ENCODE results near the gene XRCC2. TPM values are rescaled to one million over a fixed set of nuclear protein-coding genes. Genes with fewer than 3 reads are reported as not detected.
"Not testable (repeated sequence)": the region's sequence is repeated elsewhere in the genome, so short reads cannot be mapped to it uniquely, and the experiment has no call there.

The XRCC2 gene
- polyA plus RNA-seq (ENCODE audit: insufficient read length in 10 of 10): 1 to 10 TPM; 2.5 to 5.8 (median 3.9) TPM
- long read RNA-seq, donor 1: 0 reads
- long read RNA-seq, donor 2: 0 reads
- long read RNA-seq, donor 3: 0 reads
- long read RNA-seq, donor 4: 0 reads
- long read RNA-seq, donor 5, partial matches to known transcripts: 0 of 2 reads
- long read RNA-seq, donor 5, other reads (novel, unspliced or antisense): 0 of 2 reads
- long read RNA-seq, donor 6: 0 reads
- long read RNA-seq, donor 7: 0 reads
- long read RNA-seq, donor 8, partial matches to known transcripts: 0 of 1 reads
- long read RNA-seq, donor 8, other reads (novel, unspliced or antisense): 0 of 1 reads
- long read RNA-seq, donor 9: 0 reads

DNA sequence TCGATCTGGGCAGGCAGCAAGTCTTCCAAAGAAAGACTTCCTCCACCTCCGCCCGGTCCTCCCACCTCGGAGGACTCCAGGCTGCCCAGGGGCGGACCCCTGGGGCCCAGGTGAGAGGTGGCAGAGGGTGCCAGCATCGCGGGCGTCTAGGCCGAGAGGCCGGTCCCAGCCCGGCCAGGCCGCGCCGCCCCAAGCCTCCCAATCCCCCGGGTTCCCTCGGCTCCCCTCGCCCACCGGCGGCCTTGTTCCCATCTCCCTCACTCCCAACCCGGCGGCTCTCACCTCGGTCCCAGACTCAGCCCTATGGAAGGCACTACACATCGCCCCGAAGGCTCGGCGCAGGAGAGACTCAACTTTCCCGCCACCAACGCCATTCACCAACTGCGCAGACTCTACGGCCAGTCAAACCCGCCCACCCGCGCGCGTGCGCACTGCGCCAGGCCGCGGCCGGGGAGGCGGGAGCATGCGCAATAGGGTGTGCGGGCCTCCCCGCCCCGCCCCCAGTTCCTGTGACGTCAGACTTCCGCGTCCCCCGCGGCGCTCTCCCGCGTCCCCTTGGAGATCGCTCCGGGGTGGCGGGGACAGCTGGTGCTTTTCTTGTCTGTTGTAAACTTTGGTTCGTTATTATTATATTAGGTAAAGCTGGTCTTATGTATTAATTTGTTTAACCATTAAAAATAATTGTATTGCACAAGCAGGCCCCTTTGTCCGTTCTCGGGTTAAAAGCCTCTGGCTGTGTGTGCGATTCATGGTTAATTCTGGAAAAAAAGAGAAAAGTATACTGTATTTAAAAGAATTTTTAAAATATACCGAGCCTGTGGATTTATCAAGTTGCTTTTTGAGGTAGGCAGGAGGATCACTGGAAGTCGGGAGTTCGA is at the start of gene XRCC2:
Gene XRCC2, minus strand, starts transcription at position 383 of the 878 bp plus-strand sequence. Its CDS starts 62 bp downstream, at position 321.
- peak; percentile 93 to 97 (median 96) for DNase-seq

DNA sequence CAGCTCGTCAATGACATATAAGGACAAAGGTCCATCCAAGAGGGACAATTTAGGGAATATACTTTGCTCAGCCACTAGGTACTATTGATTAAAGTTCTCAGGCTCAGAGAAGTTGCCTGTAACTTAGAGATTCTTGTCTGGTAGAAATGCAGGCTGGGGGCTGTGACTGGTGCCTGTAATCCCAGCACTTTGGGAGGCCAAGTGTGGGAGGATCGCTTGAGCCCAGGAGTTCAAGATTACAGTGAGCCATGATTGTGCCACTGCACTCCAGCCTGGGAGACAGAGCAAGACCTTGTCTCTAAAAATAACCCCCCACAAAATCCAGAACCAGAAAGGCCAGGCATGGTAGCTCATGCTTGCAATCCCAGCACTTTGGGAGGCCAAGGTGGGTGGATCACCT is 47.4 kb upstream of the XRCC2 start:
- DNase-seq: no peak

DNA sequence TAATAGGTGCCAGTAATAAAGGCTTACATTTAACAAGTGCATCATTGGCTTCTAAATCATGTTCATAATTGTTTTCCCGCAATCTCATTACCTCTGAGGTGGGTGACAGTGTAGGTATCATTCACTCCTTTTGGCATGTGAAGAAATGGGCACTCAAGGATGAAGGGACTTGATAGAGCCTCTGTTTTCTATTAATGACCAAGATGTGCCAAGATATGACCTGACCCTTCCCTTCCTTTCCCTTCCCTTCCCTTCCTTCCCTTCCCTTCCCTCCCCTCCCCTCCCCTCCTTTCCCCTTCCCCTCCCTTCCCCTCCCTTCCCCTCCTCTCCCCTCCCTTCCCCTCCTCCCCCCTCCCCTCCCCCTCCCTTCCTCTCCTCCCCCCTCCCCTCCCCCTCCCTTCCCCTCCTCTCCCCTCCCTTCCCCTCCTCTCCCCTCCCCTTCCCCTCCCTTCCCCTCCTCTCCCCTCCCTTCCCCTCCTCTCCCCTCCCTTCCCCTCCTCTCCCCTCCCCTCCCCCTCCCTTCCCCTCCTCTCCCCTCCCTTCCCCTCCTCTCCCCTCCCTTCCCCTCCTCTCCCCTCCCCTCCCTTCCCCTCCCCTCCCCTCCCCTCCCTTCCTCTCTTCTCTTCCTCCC is 36.6 kb upstream of the XRCC2 start:
- not testable (repeated sequence) for DNase-seq

DNA sequence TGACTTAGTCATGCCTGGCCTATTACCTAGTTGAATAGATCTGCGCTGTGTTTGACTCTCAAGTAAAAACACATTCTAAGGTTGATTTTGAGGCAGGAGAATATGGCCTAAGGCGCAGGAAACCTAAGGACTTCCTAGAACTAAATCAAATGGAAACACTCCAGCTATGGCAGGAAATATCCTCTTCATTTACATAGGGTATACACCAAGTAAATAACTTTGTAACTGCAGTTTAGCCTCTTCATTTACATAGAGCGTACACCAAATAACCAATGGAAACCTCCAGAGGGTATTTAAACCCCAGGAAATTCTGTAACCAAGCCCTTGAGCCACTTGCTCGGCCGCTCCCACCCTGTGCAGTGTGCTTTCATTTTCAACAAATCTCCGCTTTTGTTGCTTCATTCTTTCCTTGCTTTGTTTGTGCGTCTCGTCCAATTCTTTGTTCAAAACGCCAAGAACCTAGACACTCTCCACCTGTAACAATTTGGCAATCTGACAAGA is 35.6 kb upstream of the XRCC2 start:
- DNase-seq: no peak

DNA sequence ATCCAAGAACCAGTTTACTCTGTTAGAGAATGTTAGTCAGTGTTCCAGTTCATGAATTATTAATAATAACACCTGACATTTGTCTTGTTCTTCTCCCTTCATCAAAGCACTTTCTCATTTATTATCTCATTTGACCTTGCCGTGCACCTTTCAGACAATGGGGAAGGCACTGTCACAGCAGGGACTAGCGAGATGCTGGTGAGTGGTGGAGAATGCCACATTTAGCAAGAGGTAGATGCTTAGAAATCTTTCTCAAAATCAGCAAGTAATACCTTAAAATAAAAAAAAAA is 34.2 kb upstream of the XRCC2 start:
- DNase-seq: no peak

DNA sequence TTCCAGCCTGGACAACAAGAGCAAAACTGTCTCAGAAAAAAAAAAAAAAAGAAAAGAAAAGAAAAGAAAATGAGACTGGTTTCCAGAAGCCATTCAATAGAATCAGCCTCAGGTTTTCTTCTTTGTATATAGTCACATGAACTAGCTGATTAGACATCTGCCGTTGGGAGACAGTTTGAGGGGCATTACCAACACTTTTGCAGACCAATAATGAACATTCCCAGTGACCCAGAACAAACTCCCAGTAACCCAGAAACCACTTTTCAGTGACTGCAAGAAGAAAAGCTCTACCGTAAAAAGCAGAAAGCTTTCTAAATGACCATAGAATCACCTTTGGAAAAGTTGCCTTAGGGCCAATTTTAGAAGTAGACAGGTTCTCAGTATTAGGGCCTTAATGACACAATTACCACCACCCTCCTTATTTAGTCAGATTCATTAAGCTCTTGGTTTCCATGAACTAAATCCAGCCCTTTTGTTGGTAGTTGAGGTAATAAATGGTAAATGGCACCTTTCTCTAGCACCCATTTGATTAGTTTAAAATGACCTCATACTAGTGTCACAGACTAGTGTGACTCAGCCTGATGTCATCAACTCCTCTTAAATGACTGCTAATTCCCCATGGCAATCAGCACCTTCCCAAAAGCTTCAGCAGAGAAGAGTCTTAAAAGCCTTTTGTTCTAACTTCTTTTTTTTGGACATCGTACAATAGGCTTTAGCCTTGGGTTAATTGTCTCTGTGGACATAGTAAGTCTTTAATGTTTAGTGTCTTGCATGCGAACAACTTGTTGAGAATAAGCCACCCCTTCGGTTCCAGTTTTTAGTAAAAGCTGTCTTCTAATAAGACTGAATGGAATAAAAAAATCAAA is 33.6 kb upstream of the XRCC2 start:
- no peak for DNase-seq

DNA sequence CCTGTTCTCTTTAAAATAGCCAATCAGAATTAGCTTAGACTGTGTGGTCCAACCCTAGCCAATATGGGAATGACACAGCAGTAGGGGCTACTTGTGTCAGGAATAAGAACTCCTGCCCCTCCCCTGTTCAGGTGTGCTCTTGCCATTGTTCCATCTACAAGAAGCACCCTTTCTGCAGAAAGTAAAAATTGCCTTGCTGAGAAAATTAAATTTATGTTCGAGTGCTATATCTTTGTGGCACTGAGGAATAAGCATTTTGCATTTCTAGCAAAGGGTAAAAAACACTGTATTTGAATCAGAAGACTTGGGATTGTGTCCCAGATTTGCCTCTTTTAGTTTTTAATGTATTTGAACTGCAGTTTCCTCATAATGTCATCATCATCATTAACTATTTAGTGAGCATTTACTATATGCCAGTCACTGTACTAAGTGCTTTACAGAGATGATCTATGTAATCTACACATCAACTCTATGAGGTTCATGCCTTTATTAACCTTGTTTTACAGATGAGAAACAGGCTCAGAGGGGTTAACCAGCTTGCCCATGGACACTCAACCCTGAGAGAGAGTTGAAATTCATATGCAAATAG is 28.9 kb upstream of the XRCC2 start:
- no peak for DNase-seq

DNA sequence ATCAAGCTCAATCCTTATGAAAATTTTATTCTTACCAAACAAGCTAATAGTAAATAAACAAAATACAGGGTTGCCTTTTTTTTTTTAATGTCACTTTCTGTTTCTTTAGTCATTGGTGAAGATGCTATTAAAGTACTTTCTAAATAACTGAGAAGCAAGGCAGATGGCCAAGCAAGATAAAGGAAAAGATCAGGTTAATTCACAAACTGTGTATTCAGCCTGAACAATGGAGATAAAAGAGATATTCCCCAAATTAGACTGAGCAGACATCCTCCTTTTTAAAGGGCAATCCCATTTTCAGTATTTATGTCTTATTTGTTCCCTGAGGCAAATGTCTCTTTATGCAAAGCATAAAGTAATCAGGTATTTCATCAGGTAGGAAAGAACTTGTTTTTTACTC is 23.1 kb upstream of the XRCC2 start:
- DNase-seq: no peak

DNA sequence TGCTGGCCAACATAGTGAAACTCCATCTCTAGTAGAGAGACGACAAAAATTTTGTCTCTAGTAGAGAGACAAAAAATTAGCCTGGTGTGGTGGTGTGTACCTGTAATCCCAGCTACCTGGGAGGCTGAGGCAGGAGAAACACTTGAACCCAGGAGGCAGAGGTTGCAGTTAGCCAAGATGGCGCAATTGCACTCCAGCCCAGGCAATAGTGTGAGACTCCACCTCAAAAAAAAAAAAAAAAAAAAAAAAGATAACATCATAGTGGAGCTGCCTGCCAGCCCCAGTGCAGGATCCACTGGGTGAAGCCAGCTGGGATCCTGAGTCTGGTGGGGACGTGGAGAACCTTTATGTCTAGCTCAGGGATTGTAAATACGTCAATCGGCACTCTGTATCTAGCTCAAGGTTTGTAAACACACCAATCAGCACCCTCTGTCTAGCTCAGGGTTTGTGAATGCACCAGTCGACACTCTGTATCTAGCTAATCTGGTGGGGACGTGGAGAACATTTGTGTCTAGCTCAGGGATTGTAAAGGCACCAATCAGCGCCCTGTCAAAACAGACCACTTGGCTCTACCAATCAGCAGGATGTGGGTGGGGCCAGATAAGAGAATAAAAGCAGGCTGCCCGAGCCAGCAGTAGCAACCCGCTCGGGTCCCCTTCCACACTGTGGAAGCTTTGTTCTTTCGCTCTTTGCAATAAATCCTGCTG is 21.5 kb upstream of the XRCC2 start:
- not testable (repeated sequence) for DNase-seq

DNA sequence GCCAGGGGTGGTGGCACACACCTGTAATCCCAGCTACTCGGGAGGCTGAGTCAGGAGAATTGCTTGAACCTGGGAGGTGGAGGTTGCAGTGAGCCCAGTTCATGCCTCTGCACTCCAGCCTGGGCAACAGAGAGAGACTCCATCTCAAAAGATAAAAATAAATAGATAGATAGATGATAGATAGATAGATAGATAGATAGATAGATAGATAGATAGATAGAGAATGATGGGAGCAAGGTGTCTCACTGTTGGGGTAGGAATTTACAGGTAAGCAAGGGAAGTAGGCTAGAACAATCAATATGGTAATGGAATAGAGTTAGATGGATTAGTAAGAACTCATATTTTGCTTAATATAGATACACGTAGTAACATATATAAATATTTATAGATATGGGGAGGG is 16.3 kb upstream of the XRCC2 start:
- not testable (repeated sequence) for DNase-seq

DNA sequence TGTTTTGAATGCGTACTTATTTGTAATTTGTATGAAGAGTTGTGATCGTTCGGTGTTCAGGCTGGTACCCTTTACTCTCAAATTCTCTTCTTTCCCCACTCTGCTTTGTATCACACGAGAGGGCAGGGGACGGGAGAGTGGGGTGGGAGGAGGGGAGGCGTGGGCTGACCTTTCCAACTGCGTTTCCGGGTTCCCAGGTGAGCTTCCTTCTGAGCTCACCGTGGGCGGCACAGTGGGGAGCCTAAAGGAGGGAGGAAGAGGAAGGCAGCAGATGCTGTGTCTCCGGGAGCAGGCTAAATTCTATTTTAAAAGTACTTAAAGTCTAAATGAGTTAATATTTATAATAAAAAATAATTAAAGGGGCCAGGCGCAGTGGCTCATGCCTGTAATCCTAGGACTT is 7.4 kb upstream of the XRCC2 start:
- no peak for DNase-seq

DNA sequence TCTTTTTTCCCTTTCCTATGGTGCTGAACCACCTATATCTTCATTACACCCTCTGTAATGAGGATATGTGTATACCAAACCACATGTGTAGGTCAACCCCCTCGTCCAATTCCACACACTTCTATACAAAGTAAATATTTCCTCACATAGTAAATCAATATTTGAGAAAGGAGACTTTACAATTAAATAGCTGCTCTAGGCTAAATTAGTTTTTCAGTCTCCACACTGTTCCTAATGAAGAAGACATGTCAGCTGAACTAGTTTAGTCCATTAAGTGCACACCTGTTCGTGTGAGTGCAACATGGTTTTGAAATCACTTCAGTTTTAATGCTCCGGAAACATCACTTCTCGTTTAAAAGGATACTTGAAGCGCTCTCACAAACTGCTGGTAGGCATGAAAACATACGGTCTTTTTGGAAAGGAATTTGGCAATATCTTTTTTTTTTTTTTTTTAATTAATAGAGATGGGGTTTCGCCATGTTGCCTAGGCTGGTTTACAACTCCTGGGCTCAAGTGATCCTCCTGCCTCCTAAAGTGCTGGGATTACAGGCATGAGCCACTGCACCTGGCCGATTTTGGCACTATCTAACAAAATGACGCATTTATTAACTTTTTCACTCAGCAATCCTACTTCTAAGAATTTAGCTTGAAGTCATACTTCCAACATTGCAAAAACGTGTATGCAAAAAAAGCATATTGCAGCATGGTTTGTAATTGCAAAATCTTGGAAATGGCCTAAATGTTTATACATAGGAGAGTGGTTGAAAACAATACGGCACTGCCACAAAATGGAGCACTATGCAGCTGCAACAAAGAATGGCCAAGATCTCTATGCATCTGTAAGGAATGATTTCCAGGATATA is 2.1 kb upstream of the XRCC2 start:
- no peak for DNase-seq

DNA sequence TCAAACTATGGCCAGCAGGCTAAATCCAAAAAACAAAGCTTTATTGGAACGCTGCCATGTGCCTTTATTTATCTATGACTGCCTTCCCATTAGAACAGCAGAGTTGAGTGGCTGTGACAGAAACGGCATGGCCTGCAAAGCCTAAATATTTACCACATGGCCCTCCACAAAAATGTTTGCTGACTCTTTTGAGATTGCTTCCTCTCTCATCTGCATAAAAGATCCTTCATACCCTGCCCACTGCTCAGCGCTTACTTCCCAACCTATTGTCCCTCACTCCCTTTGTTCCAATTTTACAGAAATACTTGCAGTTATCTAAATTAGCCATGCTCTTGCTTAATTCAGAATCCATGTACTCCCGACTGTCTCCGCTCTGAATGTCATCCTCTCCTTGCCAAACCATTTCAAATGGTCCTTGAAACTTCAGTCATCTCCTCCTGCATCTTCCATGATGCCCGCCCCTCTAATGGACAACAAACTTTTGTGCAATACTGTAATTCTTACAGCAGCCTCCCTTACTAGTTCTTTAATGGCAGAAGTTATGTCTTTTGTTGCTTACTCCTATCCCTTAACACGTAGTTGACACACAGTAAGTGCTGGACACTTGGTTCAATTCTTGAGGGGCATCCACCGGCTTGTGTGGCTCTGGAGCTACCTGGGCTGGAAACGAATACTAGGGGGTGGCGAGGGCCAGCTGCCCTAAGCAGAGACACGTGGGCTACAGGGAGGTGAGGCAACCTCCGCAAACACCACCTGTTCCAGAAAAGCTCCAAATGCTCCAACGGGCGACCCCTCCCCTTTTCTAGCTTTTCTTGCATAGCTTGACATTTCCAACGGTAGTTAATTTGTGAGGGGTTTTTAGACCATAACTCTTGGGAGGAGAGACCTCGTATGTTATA is 832 bp downstream of the XRCC2 start:
- DNase-seq: peak in 1 of 3 donors; percentile 11

DNA sequence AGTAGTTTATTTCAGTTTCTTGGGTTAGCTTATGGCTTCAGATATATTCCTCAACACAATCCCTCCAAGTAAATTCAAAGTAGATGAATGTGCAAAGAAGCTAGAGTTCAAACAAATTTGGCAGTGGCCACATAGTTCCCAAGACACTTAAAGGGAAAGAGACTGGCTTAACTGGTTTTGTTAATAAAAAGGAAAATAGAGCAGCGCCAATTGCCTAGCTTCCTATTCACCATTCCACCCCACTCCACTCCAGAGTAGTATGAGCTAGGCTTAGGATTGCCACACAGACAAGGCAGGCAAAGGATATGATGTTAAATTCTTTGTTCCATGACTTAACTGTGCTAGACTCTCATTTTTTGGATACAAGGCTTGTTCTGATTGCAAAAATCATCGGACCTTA is 2.0 kb downstream of the XRCC2 start:
- DNase-seq: no peak

DNA sequence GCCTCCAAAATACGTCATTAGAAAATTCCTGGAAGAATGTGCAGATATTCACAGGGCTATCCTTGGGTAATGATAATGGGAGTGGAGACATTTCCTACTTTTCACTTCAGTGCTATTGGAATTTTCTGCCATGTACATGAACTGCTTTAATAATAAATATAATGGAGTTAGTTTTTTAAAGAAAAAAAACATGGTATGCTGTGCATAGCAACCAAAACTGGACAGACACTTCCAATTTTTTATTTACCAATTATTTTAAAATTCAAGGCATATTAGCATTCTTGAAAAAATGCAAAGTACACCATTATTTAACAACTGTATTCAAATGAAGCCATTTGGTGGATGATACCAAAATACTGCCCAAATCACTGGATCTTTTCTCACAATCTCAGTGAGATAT is 3.3 kb downstream of the XRCC2 start:
- DNase-seq: no peak

DNA sequence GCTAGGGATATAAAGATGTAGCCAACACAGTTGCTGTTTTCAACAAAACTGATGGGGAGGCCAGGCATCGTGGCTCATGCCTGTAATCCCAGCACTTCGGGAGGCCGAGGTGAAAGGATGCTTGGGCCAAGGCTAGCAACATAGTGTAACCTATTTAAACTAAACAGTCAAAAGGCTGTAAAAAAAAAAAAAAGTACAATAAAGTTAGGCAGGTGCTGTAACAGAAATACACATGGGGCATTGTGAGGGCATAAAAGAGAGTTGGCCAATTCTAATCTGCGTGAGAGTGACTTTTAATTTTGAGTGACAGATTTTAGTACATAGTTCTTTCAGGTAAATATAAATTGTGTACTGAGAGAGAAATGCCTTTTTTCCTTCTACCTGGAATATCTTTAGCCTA is 6.2 kb downstream of the XRCC2 start:
- no peak for DNase-seq

DNA sequence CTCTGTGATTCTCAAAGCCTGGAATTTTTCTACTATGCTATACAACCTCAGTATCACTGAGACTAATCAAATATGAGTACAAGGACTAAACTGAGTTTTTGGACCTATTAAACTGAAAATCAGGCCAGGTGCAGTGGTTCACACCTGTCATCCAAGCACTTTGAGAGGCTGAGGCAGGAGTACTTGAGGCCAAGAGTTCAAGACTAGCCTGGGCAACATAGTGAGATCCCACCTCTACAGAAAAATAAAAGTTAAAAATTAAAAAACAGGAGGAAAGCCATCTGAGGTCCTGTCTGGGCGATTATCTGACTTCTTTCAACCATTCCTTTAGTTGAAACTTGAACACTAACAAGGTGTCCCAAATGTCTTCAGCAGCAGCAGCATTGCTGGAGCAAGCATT is 7.0 kb downstream of the XRCC2 start:
- DNase-seq: no peak

DNA sequence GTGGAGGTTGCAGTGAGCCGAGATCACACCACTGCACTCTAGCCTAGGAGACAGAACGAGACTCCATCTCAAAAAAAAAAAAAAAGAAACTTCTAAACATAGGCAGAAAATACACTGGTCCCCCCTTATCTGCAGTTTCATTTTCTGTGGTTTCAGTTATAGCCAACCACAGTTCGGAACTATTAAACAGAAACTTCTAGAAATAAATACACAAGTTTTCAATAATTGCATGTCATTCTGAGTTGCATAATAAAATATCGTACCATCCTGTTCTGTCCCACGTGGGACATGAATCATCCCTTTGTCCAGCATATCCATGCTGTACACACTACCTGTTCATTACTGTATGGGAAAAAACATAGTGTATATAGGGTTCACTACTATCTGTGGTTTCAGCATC is 8.0 kb downstream of the XRCC2 start:
- DNase-seq: no peak
